Retinal pigment epithelial cell (primary cell): ENCODE measurements around the gene APPL2.

Experiments used
- DNase-seq: peaks from one replicate; pipeline ENCODE4 v3.0.0-alpha.2; 2010; ENCODE audit warnings: low read depth
- H3K4me3 ChIP-seq: 2 replicates; pipeline ENCODE4 v1.5.1; 2011; ENCODE audit warnings: mild to moderate bottlenecking, low read length, control low read depth, moderate library complexity
- TF ChIP-seq, protein P1 (sequence below): conservative IDR thresholded peaks from 2 replicates; pipeline ENCODE4 v1.5.1; 2011; ENCODE audit warnings: low read depth, low read length, control low read depth, inconsistent platforms

The APPL2 gene, protein sequence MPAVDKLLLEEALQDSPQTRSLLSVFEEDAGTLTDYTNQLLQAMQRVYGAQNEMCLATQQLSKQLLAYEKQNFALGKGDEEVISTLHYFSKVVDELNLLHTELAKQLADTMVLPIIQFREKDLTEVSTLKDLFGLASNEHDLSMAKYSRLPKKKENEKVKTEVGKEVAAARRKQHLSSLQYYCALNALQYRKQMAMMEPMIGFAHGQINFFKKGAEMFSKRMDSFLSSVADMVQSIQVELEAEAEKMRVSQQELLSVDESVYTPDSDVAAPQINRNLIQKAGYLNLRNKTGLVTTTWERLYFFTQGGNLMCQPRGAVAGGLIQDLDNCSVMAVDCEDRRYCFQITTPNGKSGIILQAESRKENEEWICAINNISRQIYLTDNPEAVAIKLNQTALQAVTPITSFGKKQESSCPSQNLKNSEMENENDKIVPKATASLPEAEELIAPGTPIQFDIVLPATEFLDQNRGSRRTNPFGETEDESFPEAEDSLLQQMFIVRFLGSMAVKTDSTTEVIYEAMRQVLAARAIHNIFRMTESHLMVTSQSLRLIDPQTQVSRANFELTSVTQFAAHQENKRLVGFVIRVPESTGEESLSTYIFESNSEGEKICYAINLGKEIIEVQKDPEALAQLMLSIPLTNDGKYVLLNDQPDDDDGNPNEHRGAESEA

DNA sequence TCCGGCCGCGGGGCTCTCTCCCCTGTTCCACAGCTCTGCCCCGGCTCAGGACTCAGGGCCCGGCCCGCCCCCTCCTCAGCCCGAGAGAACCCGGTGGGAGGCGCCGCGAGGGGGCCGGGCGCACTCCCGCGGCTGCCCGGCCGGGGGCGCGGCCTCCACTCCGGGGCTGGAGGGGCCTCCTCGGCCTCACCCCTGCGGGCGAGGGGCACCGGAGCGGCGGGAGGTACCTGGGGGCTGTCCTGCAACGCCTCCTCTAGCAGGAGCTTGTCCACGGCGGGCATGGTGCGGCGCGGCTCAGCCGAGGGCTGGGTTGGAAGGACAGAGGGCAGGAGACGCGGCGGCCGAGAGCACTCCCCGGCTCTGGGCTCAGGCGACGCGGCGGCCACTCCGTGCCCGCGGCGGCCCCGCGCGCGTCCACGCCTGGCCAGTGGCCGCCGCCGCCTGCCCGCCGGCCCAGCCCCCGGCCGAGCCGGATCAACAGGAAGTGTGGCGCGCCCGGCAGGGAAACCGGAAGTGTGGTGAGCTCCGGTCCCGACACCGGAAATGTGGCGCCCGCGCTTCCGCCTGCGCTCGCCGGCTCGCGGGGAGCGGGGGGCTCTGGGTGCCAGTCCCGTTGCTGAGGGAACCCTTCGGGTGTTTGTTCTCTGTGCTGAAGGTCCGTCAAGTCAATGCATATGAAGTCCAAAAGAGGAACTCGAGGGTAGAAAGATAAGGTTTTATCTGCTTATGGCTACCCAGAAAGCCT lies at the start of gene APPL2:
APPL2 (minus strand) TSS at position 443 of the 745 bp plus-strand sequence; CDS start at position 281, 162 bp downstream.
- H3K4me3 ChIP-seq: peak within 1 kb of the TSS; percentile 72
- peak; percentile 61 for DNase-seq
- TF ChIP-seq, protein P1, sequence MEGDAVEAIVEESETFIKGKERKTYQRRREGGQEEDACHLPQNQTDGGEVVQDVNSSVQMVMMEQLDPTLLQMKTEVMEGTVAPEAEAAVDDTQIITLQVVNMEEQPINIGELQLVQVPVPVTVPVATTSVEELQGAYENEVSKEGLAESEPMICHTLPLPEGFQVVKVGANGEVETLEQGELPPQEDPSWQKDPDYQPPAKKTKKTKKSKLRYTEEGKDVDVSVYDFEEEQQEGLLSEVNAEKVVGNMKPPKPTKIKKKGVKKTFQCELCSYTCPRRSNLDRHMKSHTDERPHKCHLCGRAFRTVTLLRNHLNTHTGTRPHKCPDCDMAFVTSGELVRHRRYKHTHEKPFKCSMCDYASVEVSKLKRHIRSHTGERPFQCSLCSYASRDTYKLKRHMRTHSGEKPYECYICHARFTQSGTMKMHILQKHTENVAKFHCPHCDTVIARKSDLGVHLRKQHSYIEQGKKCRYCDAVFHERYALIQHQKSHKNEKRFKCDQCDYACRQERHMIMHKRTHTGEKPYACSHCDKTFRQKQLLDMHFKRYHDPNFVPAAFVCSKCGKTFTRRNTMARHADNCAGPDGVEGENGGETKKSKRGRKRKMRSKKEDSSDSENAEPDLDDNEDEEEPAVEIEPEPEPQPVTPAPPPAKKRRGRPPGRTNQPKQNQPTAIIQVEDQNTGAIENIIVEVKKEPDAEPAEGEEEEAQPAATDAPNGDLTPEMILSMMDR: no peak

DNA sequence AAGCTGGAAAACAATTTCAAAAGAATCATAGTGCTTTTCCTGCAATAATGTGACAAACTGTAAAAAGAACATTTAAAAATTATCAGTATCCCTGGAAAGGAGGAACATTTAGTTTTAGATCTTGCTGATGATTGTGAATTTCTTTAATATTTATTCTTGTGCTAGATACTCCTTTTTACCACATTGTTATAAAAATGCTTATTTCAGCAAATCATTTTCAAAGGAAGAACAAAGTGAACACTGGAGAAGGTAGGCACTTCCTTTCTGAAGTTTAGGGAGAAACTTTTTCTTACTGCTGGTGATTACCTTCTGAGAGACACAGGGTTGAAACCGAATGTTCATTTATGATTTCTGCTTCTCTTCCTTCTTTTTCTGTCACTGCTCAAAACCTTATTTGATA lies 49.4 kb upstream of the APPL2 start:
- H3K4me3 ChIP-seq: no peak overlapping the region
- TF ChIP-seq, protein P1: no peak
- no peak for DNase-seq

DNA sequence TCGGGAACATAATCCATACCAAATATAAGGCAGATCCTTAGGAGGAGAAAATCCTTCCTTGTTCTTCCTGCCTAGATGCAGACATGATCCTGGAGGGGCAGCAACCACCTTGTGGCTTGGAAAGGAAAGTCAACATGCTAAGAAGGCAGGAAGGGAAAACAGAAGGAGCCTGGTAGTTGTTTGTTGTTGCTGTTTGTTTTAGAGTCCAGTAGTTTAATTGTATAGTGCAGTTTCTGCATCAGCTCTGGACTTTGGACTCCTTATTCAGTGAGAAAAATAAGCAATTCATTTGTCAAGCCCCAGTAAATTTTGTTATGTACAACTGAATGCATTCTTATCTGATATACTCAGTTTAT lies 45.7 kb upstream of the APPL2 start:
- no peak overlapping the region for H3K4me3 ChIP-seq
- no peak for DNase-seq
- TF ChIP-seq, protein P1: no peak

DNA sequence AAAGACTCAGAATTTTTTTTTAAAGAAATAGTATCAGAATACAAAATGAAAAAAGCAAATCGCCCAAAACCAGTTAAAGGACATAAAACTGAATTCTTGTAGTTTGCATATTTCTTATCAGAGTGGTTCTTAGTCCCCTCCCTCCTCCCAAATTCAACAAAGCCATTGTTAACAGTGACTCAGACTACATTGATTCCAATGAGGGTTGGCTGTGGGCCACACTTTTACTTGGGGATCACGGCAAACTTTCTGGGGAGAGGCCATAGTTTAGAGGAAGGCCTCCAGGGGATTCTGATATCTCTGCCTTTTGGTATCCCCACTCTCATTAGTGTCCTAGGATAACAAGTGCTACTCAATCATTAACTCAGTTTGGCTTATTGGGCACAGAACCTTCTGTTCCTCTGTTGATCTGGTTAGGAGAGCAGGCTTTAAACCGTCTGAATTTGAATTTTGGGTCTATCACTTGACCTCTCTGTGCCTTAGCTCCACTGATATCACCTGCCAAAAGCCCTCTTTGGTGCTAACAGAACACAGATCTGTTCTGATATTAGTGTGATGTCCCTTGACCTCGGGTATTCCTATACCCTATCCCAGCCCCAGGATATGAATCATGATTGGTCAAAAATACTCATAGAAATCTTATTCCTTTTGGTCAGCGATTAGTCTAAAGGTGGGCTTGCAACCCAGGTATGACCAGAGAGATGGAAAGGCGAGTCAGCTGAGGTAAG lies 45.2 kb upstream of the APPL2 start:
- no peak for DNase-seq
- TF ChIP-seq, protein P1: no peak
- H3K4me3 ChIP-seq: no peak overlapping the region

DNA sequence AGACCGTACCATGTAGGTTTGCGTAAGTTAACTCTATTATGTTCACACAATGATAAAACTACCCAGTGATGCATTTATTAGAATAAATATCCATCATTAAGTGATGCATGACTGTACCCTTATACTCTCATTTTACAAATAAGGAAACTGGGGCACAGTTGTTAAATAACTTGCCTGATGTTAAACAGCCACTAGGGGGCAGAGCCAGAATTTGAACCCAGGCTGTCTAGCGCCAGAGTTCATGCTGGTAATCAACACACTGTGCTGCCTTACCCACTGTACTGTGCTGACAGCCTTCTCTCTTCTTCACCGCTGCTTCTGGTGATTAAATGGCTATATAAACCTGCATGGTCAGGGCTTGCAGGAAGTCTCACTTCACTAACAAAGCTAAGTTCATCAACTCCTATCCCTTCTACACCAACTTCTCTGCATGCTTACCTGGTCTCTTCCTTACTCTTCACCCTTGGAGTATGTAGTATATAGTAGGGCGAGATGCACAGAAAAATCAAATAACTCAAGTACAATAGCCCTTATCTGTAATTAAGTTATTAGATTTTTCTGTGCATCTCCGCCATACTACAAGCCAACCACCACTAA lies 43.6 kb upstream of the APPL2 start:
- TF ChIP-seq, protein P1: peak; percentile 63
- DNase-seq: no peak
- no peak overlapping the region for H3K4me3 ChIP-seq

DNA sequence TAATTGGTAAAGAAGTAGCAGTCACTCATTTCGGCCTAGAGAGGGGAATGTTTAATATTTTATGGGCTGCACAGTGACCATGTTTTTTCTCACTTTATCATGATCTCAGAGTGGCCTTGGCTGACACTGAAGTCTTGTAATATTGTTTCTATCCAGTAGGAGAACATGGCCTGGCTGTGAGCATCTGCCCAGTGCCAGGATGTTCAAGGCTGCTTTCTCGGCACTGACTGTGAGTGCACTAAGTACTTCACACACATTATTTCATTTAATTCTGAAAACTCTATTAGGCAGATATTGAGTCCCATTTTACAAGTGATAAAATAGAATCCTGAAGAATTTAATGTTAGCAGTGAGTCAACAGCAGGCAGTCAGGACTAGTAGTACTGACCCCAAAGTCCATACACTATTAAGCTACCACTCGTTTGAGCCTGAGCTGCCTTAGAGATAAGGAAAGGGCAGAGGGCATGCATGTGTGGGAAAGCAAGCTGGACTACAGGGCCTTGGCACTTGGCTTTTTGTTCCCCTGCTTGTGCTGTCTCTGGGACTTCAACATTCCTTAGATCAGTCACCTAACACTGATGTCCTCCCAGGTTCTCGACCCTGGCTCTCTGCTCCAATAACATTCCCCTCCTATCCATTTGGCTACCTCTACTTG lies 42.2 kb upstream of the APPL2 start:
- DNase-seq: no peak
- TF ChIP-seq, protein P1: peak; percentile 31

More for the DNA sequence above, 42.2 kb upstream of the APPL2 start:
- H3K4me3 ChIP-seq: no peak overlapping the region
